WERI-Rb-1 (cell line): ENCODE data around the gene TACR2.

ENCODE experiments used
- DNase-seq: peaks from one replicate; pipeline ENCODE4 v3.0.0-alpha.2; 2020
- H3K27ac ChIP-seq: fragments of 250-450 bp; sonication (Bioruptor Pico); 2 replicates; pipeline ENCODE4 v1.5.1; 2020; ENCODE audit warnings: mild to moderate bottlenecking, moderate library complexity
- H3K27me3 ChIP-seq: fragments of 250-450 bp; sonication (Bioruptor Pico); 2 replicates; pipeline ENCODE4 v1.5.1; 2021; ENCODE audit warnings: mild to moderate bottlenecking, low read depth, moderate library complexity; ENCODE audit not compliant: insufficient read depth, severe bottlenecking
- H3K36me3 ChIP-seq: fragments of 250-450 bp; sonication (Bioruptor Pico); 2 replicates; pipeline ENCODE4 v1.5.1; 2020; ENCODE audit warnings: mild to moderate bottlenecking, moderate library complexity
- H3K4me3 ChIP-seq: 2 replicates; pipeline ENCODE4 v1.5.1; 2011; ENCODE audit warnings: low read depth, mild to moderate bottlenecking, control low read depth, low read length
- H3K9me3 ChIP-seq: fragments of 250-450 bp; sonication (Bioruptor Pico); 2 replicates; pipeline ENCODE4 v1.5.1; 2021; ENCODE audit warnings: mild to moderate bottlenecking, moderate library complexity; ENCODE audit not compliant: severe bottlenecking
- CTCF ChIP-seq: IDR thresholded peaks from 2 replicates; pipeline ENCODE4 v1.5.1; 2011; ENCODE audit warnings: low read depth, mild to moderate bottlenecking, control low read depth, inconsistent platforms, low read length

TACR2 gene

GRCh38 chr10:69416695-69417094 is at the start of gene TACR2:
Gene TACR2, minus strand, starts transcription at chr10:69416918. Its CDS starts 595 bp downstream, at chr10:69416323.
- no peaks in the 10 kb centered on the region for H3K27me3 ChIP-seq
- no peak for DNase-seq
- no peaks in the 10 kb centered on the region for H3K36me3 ChIP-seq
- H3K4me3 ChIP-seq: no peak within 1 kb of the TSS
- TF ChIP-seq CTCF: no peak
- no peaks in the 10 kb centered on the region for H3K9me3 ChIP-seq
- H3K27ac ChIP-seq: no peak within 1 kb of the TSS

DNA sequence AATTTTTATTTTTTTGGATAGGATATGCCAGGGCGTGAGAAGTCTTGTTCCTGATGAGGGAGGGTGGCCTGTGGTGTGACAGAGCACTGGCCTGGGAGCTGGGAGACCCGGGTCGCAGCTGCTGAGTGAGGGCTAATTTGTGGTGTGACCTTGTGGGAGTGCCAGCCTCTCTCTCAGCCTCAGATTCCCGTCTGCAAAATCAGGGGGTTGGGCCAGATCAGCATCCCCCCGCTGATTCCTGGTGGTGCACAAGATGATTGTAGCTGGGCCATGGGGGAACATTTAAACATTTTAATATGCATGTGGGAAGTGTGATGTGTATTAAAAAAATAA is 49.4 kb upstream of the TACR2 start:
- Histone ChIP-seq H3K36me3 (no peaks in the 10 kb centered on the region; the same call in 1 of the 2 replicates), H3K27me3 (no peaks in the 10 kb centered on the region), H3K4me3 (no peak overlapping the region), H3K27ac (no peak overlapping the region), H3K9me3 (no peaks in the 10 kb centered on the region)
- no peak for TF ChIP-seq CTCF
- DNase-seq: no peak

- Histone ChIP-seq H3K4me3 (no peak overlapping the region), H3K27ac (no peak overlapping the region), H3K36me3 (no peaks in the 10 kb centered on the region; the same call in 1 of the 2 replicates), H3K9me3 (no peaks in the 10 kb centered on the region), H3K27me3 (no peaks in the 10 kb centered on the region)
- no peak for TF ChIP-seq CTCF
- no peak for DNase-seq
Observed at GRCh38 chr10:69465457-69466157, 48.9 kb upstream of the TACR2 start.

- Histone ChIP-seq H3K4me3 (no peak overlapping the region), H3K27me3 (no peaks in the 10 kb centered on the region), H3K9me3 (no peaks in the 10 kb centered on the region), H3K27ac (no peak overlapping the region), H3K36me3 (no peaks in the 10 kb centered on the region; the same call in 1 of the 2 replicates)
- DNase-seq: no peak
- TF ChIP-seq CTCF: no peak
Observed at GRCh38 chr10:69464801-69465401, 48.2 kb upstream of the TACR2 start.

- Histone ChIP-seq H3K9me3 (no peaks in the 10 kb centered on the region), H3K36me3 (no peaks in the 10 kb centered on the region; the same call in 1 of the 2 replicates), H3K4me3 (no peak overlapping the region), H3K27me3 (no peaks in the 10 kb centered on the region), H3K27ac (no peak overlapping the region)
- TF ChIP-seq CTCF: no peak
- DNase-seq: no peak
Observed at GRCh38 chr10:69464401-69464800, 47.7 kb upstream of the TACR2 start.
